ENCODE measurements around the gene OR2D3. TPM values are rescaled to one million over a fixed set of nuclear protein-coding genes. Genes with fewer than 3 reads are reported as not detected.
A peak's percentile ranks its signal among the peaks of the same experiment; 100 is the strongest.

The OR2D3 gene
- total RNA-seq, 2 donors from 2014 or later, result not detected

DNA sequence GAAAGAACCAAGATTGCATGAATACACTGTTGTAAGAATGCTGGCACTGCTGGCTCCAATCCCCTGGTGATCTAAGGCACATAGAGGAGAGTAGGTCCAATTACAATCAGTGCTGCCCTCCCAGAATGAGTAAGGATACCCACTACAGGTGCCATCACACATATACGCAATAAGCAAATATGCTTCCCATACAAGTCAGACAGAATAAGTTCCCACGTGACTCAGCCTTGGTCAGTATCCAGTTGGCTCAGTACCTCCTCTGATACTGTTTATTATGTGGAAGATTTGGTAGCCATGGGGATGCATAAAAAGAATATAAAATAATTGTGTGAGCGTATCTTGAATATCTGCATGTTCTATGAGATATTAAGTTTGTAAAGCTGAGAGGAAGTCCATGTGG lies 8.9 kb upstream of the OR2D3 start:
- no peaks in the 10 kb centered on the region for H3K27me3 ChIP-seq (replicated peaks; ENCODE audit: insufficient read depth)
- no peak for DNase-seq (ENCODE audit: low spot score)

GRCh38 chr11:6919698-6920097 lies 1.1 kb upstream of the OR2D3 start:
- intact Hi-C loops (cut with DNase I), result no loop called here
- no peak for DNase-seq (ENCODE audit: low spot score)
- no peak for TF ChIP-seq CTCF (IDR thresholded peaks at IDR 0.05)
- no peak for TF ChIP-seq POLR2A (IDR thresholded peaks at IDR 0.05)
- TF ChIP-seq POLR2AphosphoS5 (IDR thresholded peaks at IDR 0.05), result no peak
- no peaks in the 10 kb centered on the region for H3K9me3 ChIP-seq
- no peaks in the 10 kb centered on the region for H3K4me1 ChIP-seq (replicated peaks)
- H3K27me3 ChIP-seq (replicated peaks; ENCODE audit: insufficient read depth), result no peaks in the 10 kb centered on the region
- H3K36me3 ChIP-seq, result no peaks in the 10 kb centered on the region
- 70% methylated on average over 2 of the region's 2 CpGs for WGBS
- no peak overlapping the region for H3K4me3 ChIP-seq
- no peak overlapping the region for H3K27ac ChIP-seq

More for the DNA sequence above, 8.9 kb upstream of the OR2D3 start:
- Histone ChIP-seq H3K9me3 (no peaks in the 10 kb centered on the region), H3K27ac (no peak overlapping the region), H3K36me3 (no peaks in the 10 kb centered on the region), H3K4me3 (no peak overlapping the region), H3K4me1 (replicated peaks) (no peaks in the 10 kb centered on the region)
- TF ChIP-seq CTCF (IDR thresholded peaks at IDR 0.05) (no peak), POLR2A (IDR thresholded peaks at IDR 0.05) (no peak), POLR2AphosphoS5 (IDR thresholded peaks at IDR 0.05) (no peak)
- intact Hi-C loops (cut with DNase I), result no loop called here
- 33% methylated on average over 3 of the region's 3 CpGs for whole genome bisulfite sequencing

GRCh38 chr11:6925007-6925577 lies 4.3 kb downstream of the OR2D3 start:
- H3K9me3 ChIP-seq, result no peaks in the 10 kb centered on the region
- no peak overlapping the region for H3K4me3 ChIP-seq
- H3K4me1 ChIP-seq (replicated peaks), result no peaks in the 10 kb centered on the region
- no peaks in the 10 kb centered on the region for H3K36me3 ChIP-seq
- no peak for DNase-seq (ENCODE audit: low spot score)
- H3K27me3 ChIP-seq (replicated peaks; ENCODE audit: insufficient read depth), result no peaks in the 10 kb centered on the region
- no peak overlapping the region for H3K27ac ChIP-seq
- TF ChIP-seq POLR2A (IDR thresholded peaks at IDR 0.05) (no peak), POLR2AphosphoS5 (IDR thresholded peaks at IDR 0.05) (no peak), CTCF (IDR thresholded peaks at IDR 0.05) (no peak)
- intact Hi-C loops (cut with DNase I), result no loop called here

- no peaks in the 10 kb centered on the region for H3K9me3 ChIP-seq
- H3K27ac ChIP-seq, result peak overlapping the region; percentile 55 to 69
- H3K36me3 ChIP-seq, result no peaks in the 10 kb centered on the region
- H3K27me3 ChIP-seq (replicated peaks; ENCODE audit: insufficient read depth), result no peaks in the 10 kb centered on the region
- 66% methylated on average over 2 of the region's 2 CpGs for WGBS
- peak overlapping the region; percentile 50 to 51 for H3K4me3 ChIP-seq
- no peak for TF ChIP-seq CTCF (IDR thresholded peaks at IDR 0.05)
- no peak for TF ChIP-seq POLR2A (IDR thresholded peaks at IDR 0.05)
- TF ChIP-seq POLR2AphosphoS5 (IDR thresholded peaks at IDR 0.05), result no peak
- DNase-seq (ENCODE audit: low spot score), result no peak
- H3K4me1 ChIP-seq (replicated peaks), result no peaks in the 10 kb centered on the region
- intact Hi-C loops (cut with DNase I), result no loop called here
Observed at GRCh38 chr11:6925636-6926207, 4.9 kb downstream of the OR2D3 start.

Measured in prostate gland (tissue), 2 donors.